ENCODE data around the gene SOX12. TPM values are rescaled to one million over a fixed set of nuclear protein-coding genes. Genes with fewer than 3 reads are reported as not detected.
"Not testable (repeated sequence)": the region's sequence is repeated elsewhere in the genome, so short reads cannot be mapped to it uniquely, and the experiment has no call there.

SOX12 gene
- total and polyA plus RNA-seq, 12 donors: 4.5 to 16.5 (median 9.7) TPM

- DNase-seq (peak; percentile 26 to 29), ATAC-seq (peak; percentile 27 to 87 (median 46))
- Histone ChIP-seq H3K9me3 (no peaks in the 10 kb centered on the region), H3K36me3 (no peaks in the 10 kb centered on the region), H3K4me3 (no peak overlapping the region), H3K27me3 (no peaks in the 10 kb centered on the region), H3K27ac (peak overlapping the region in 8 of 10 donors; percentile 17 to 81 (median 58)), H3K4me1 (peaks cover 0 to 34% (median 28%) of the 10 kb centered on the region in 9 donors)
- 55 to 61% methylated on average over 9 of the region's 9 CpGs for WGBS, 2 donors
- TF ChIP-seq CTCF (IDR thresholded peaks at IDR 0.05): no peak
- intact Hi-C loops (cut with DNase I): no loop called here
Observed at GRCh38 chr20:373171-373890, 48.0 kb downstream of the SOX12 start.

- no peaks in the 10 kb centered on the region for H3K27me3 ChIP-seq
- ATAC-seq (no peak), DNase-seq (no peak)
- H3K4me3 ChIP-seq: no peak overlapping the region
- H3K27ac ChIP-seq: no peak overlapping the region
- intact Hi-C loops (cut with DNase I): no loop called here
- H3K36me3 ChIP-seq: no peaks in the 10 kb centered on the region
- no peaks in the 10 kb centered on the region for H3K9me3 ChIP-seq
- H3K4me1 ChIP-seq: peaks cover 0 to 34% (median 28%) of the 10 kb centered on the region in 9 donors
- 86 to 87% methylated on average over 10 of the region's 10 CpGs for WGBS, 2 donors
- TF ChIP-seq CTCF (IDR thresholded peaks at IDR 0.05): no peak
Observed at GRCh38 chr20:375265-375889, 50.0 kb downstream of the SOX12 start.

- 26 to 30% methylated on average over 2 of the region's 2 CpGs for WGBS, 2 donors
- H3K4me1 ChIP-seq: peaks cover 0 to 33% (median 26%) of the 10 kb centered on the region in 9 donors
- no peak overlapping the region for H3K27ac ChIP-seq
- no peak for TF ChIP-seq CTCF (IDR thresholded peaks at IDR 0.05)
- no peaks in the 10 kb centered on the region for H3K36me3 ChIP-seq
- no peaks in the 10 kb centered on the region for H3K9me3 ChIP-seq
- intact Hi-C loops (cut with DNase I): no loop called here
- ATAC-seq (no peak), DNase-seq (no peak)
- H3K4me3 ChIP-seq: no peak overlapping the region
- no peaks in the 10 kb centered on the region for H3K27me3 ChIP-seq
Observed at GRCh38 chr20:376089-376488, 50.7 kb downstream of the SOX12 start.

GRCh38 chr20:376750-377149 is 51.4 kb downstream of the SOX12 start:
- intact Hi-C loops (cut with DNase I): no loop called here
- Histone ChIP-seq H3K9me3 (no peaks in the 10 kb centered on the region), H3K27ac (no peak overlapping the region), H3K36me3 (no peaks in the 10 kb centered on the region), H3K27me3 (peaks cover 0 to 5% (median 0%) of the 10 kb centered on the region in 7 donors), H3K4me3 (no peak overlapping the region), H3K4me1 (peaks cover 0 to 33% (median 20%) of the 10 kb centered on the region in 9 donors)
- no peak for DNase-seq
- 61 to 64% methylated on average over 2 of the region's 2 CpGs for WGBS, 2 donors
- no peak for ATAC-seq
- TF ChIP-seq CTCF (IDR thresholded peaks at IDR 0.05): no peak

- H3K27ac ChIP-seq; H3K36me3 ChIP-seq; H3K4me3 ChIP-seq; DNase-seq; H3K27me3 ChIP-seq; ATAC-seq; H3K9me3 ChIP-seq; intact Hi-C loops (cut with DNase I): not testable (repeated sequence)
- WGBS, 2 donors: 93 to 96% methylated on average over 12 of the region's 12 CpGs
- H3K4me1 ChIP-seq: peaks cover 0 to 33% (median 17%) of the 10 kb centered on the region in 9 donors
Observed at GRCh38 chr20:377578-377977, 52.2 kb downstream of the SOX12 start.
